Adrenal gland (tissue), 12 donors: ENCODE data around the gene FN3K. TPM values are rescaled to one million over a fixed set of nuclear protein-coding genes. Genes with fewer than 3 reads are reported as not detected.

Source experiments
- DNase-seq, 7 donors: peaks; one replicate each; pipeline ENCODE4 v3.0.0-alpha.2; 2019 to 2020
- H3K27ac ChIP-seq, 5 donors: fragments of 200-600 bp; sonication (generic) in 4 of 5; 1 replicate in 3 of 5; 2 replicates in 2 of 5; pipeline versions ENCODE4 v1.5.1 to v1.8.0; 2016 to 2020; ENCODE audit warnings: mild to moderate bottlenecking in 1 of 5
- H3K27me3 ChIP-seq: fragments of 200-600 bp; 2 replicates; pipeline ENCODE4 v1.8.0; 2021
- H3K36me3 ChIP-seq, 2 donors: fragments of 200-600 bp; replicated peaks in 1 of 2; 1 replicate in 1 of 2; 2 replicates in 1 of 2; pipeline versions ENCODE4 v1.5.1 to v1.8.0; 2018 to 2022
- H3K4me1 ChIP-seq, 2 donors: fragments of 200-600 bp; replicated peaks in 1 of 2; 1 replicate in 1 of 2; 2 replicates in 1 of 2; pipeline versions ENCODE4 v1.5.1 to v1.8.0; 2018 to 2021
- H3K4me3 ChIP-seq, 4 donors: fragments of 200-600 bp; sonication (generic) in 3 of 4; one replicate each; pipeline ENCODE4 v1.5.1; 2016 to 2018
- H3K9me3 ChIP-seq, 3 donors: fragments of 200-600 bp; sonication (generic) in 1 of 3; replicated peaks in 1 of 3; 1 replicate in 2 of 3; 2 replicates in 1 of 3; pipeline versions ENCODE4 v1.5.1 to v1.8.0; 2016 to 2021
- CTCF ChIP-seq, 6 experiments: fragments of 450-650 bp in 4 of 6; fragments of 200-600 bp in 2 of 6; sonication (generic) in 1 of 6; IDR thresholded peaks; 1 replicate in 5 of 6; 2 replicates in 1 of 6; pipeline versions ENCODE4 v1.5.1 to v1.8.0; 2016 to 2021; ENCODE audit warnings: antibody characterized with exemption in 6 of 6, mild to moderate bottlenecking in 2 of 6, moderate library complexity in 1 of 6
- POLR2A ChIP-seq, 2 donors: fragments of 450-650 bp; IDR thresholded peaks; one replicate each; pipeline ENCODE4 v1.6.1; 2017; ENCODE audit warnings: antibody characterized with exemption in 2 of 2, mild to moderate bottlenecking in 2 of 2, moderate library complexity in 1 of 2
- WGBS, 4 donors: extraction: QIAGEN DNeasy Blood & Tissue Kit in 2 of 4; methylation state at CpG; one replicate each; pipeline versions ENCODE4 v1.1.5 to v1.1.7; 2013 to 2017; 5-methylcytosine and 5-hydroxymethylcytosine counted together
- intact Hi-C, 2 donors: fragments of 100-400 bp; cut with DNase I; formaldehyde crosslinking; loops; one replicate each; pipeline versions ENCODE4 v1.14.1 to v1.15.0; 2022 to 2023
- polyA plus RNA-seq, 3 donors: library from polyadenylated mRNA; stranded (reverse); fragments of 200-250 nt in 2 of 3; fragments of 350-450 nt in 1 of 3; fragmentation: Illumina TruSeq in 1 of 3; extraction: RNeasy Lipid Tissue Mini Kit (QIAGEN cat#74804) in 1 of 3; gene quantifications; one replicate each; pipeline ENCODE4 v1.2.3, GENCODE V29; 2013 to 2014
- total RNA-seq, 9 donors: library from RNA; depleted of rRNA in 4 of 9; stranded (reverse); fragments of >200 nt in 4 of 9; fragments of 120-200 nt in 1 of 9; fragmentation: NEBNext Ultra II Directional in 1 of 9; extraction: Animal tissue kit (Norgen Biotek cat#: 25700) in 1 of 9; gene quantifications; one replicate each; pipeline versions ENCODE4 v1.1.0 to v1.2.4, GENCODE V29; 2013 to 2023
- donor health status: healthy with polysubstance abuse.
- donor health status: Bipolar disorder and iron deficiency.
- donor health status: DM: yes; HTN: yes; CAD: no.
- donor health status: DM: no; HTN: no; CAD: no.
- donor health status: DM: no; HTN: no; CAD: no.
- donor health status: DM: yes; HTN: yes; CAD: no.

Gene FN3K
- total and polyA plus RNA-seq, 12 donors = 16.0 to 136 (median 40.8) TPM

- Histone ChIP-seq H3K36me3 (no peaks in the 10 kb centered on the region), H3K4me3 (no peak overlapping the region), H3K4me1 (no peaks in the 10 kb centered on the region), H3K27me3 (no peaks in the 10 kb centered on the region), H3K9me3 (no peaks in the 10 kb centered on the region), H3K27ac (no peak overlapping the region)
- intact Hi-C loops = no loop called here
- 94 to 100% (median 95%) methylated on average over 12 to 13 of the region's 13 CpGs for WGBS, 4 donors
- DNase-seq = no peak
- TF ChIP-seq CTCF (IDR thresholded peaks at IDR 0.05) (no peak), POLR2A (IDR thresholded peaks at IDR 0.05) (no peak)
Observed at GRCh38 chr17:82790391-82790790, 55.0 kb downstream of the FN3K start.

- H3K27ac ChIP-seq = no peak overlapping the region
- no peaks in the 10 kb centered on the region for H3K4me1 ChIP-seq
- TF ChIP-seq CTCF (IDR thresholded peaks at IDR 0.05) (no peak), POLR2A (IDR thresholded peaks at IDR 0.05) (no peak)
- H3K36me3 ChIP-seq = no peaks in the 10 kb centered on the region
- H3K9me3 ChIP-seq = no peaks in the 10 kb centered on the region
- no peaks in the 10 kb centered on the region for H3K27me3 ChIP-seq
- no peak for DNase-seq
- intact Hi-C loops = no loop called here
- 83 to 92% (median 89%) methylated on average over 5 to 12 of the region's 12 CpGs for WGBS, 4 donors
- H3K4me3 ChIP-seq = no peak overlapping the region
Observed at GRCh38 chr17:82791532-82791931, 56.1 kb downstream of the FN3K start.

GRCh38 chr17:82793974-82794630 lies 58.7 kb downstream of the FN3K start:
- Histone ChIP-seq H3K27ac (no peak overlapping the region), H3K36me3 (no peaks in the 10 kb centered on the region), H3K4me1 (no peaks in the 10 kb centered on the region), H3K4me3 (no peak overlapping the region), H3K9me3 (no peaks in the 10 kb centered on the region), H3K27me3 (no peaks in the 10 kb centered on the region)
- TF ChIP-seq CTCF (IDR thresholded peaks at IDR 0.05) (no peak), POLR2A (IDR thresholded peaks at IDR 0.05) (no peak)
- intact Hi-C loops = no loop called here
- 74 to 85% (median 77%) methylated on average over 9 to 15 of the region's 15 CpGs for WGBS, 4 donors
- no peak for DNase-seq

GRCh38 chr17:82794781-82795482 lies 59.5 kb downstream of the FN3K start:
- intact Hi-C loops = no loop called here
- Histone ChIP-seq H3K27me3 (no peaks in the 10 kb centered on the region), H3K4me1 (no peaks in the 10 kb centered on the region), H3K9me3 (no peaks in the 10 kb centered on the region), H3K36me3 (no peaks in the 10 kb centered on the region), H3K4me3 (no peak overlapping the region), H3K27ac (no peak overlapping the region)
- DNase-seq = no peak
- TF ChIP-seq CTCF (IDR thresholded peaks at IDR 0.05) (no peak), POLR2A (IDR thresholded peaks at IDR 0.05) (no peak)
- WGBS, 4 donors = 77 to 94% (median 87%) methylated on average over 18 of the region's 18 CpGs
